A549 (cell line): ENCODE results near the gene OR13C9. TPM values are rescaled to one million over a fixed set of nuclear protein-coding genes. Genes with fewer than 3 reads are reported as not detected.
"Not testable (repeated sequence)": the region's sequence is repeated elsewhere in the genome, so short reads cannot be mapped to it uniquely, and the experiment has no call there.

Experiments
- ATAC-seq, 2 experiments: fragments of 200-7000 bp in 1 of 2; fragments of >200 bp in 1 of 2; cut with Nextera tagmentation in 1 of 2; cut with Tn5 transposase in 1 of 2; 3 replicates each; pipeline versions ENCODE4 v1.8.0 to v1.9.1; 2018 to 2020; ENCODE audit warnings: mild to moderate bottlenecking in 1 of 2, moderate library complexity in 1 of 2
- CTCF ChIA-PET: fragments of 300-600 bp; sonication (Branson Sonifier 250); formaldehyde crosslinking; extraction: SDS; loops from one replicate; lab custom pipeline; 2021; ENCODE audit warnings: antibody characterized with exemption, inconsistent platforms; lab: Yijun Ruan, JAX
- POLR2A ChIA-PET: fragments of 350-600 bp; formaldehyde crosslinking; extraction: SDS; loops from one replicate; lab custom pipeline; 2021; ENCODE audit warnings: antibody characterized with exemption, inconsistent platforms; lab: Yijun Ruan, JAX
- DNase-seq, 2 experiments: peaks; one replicate each; pipeline versions ENCODE4 v3.0.0 to v3.0.0-alpha.2; 2011 to 2016; ENCODE audit warnings: low read depth in 1 of 2, low spot score in 1 of 2
- FAIRE-seq: peaks from 2 replicates; lab custom pipeline; 2011; peaks lifted over from hg19 to GRCh38; lab: Jason Lieb, UNC
- H3K27ac ChIP-seq, 2 experiments: fragments of >200 bp; sonication (Bioruptor Twin); formaldehyde crosslinking; 3 replicates each; pipeline ENCODE4 v1.5.1; 2016 to 2017
- H3K4me1 ChIP-seq: fragments of >200 bp; sonication (Bioruptor Twin); formaldehyde crosslinking; 3 replicates; pipeline ENCODE4 v1.6.1; 2016
- H3K4me2 ChIP-seq: fragments of >200 bp; sonication (Bioruptor Twin); formaldehyde crosslinking; 3 replicates; pipeline ENCODE4 v1.6.1; 2016
- H3K4me3 ChIP-seq: fragments of >200 bp; sonication (Bioruptor Twin); formaldehyde crosslinking; 3 replicates; pipeline ENCODE4 v1.5.1; 2016
- H3K9me3 ChIP-seq: fragments of >200 bp; sonication (Bioruptor Twin); formaldehyde crosslinking; 3 replicates; pipeline ENCODE4 v1.6.1; 2016
- EHF ChIP-seq: fragments of 250-450 bp; sonication (Bioruptor Pico); IDR thresholded peaks from 2 replicates; pipeline ENCODE4 v1.5.0; 2020; ENCODE audit warnings: mild to moderate bottlenecking
- GATA3 ChIP-seq: IDR thresholded peaks from 2 replicates; pipeline ENCODE4 v1.6.1; 2012; ENCODE audit warnings: borderline replicate concordance
- HOXA7 ChIP-seq: fragments of 250-450 bp; sonication (Bioruptor Pico); IDR thresholded peaks from 2 replicates; pipeline ENCODE4 v1.5.0; 2020; ENCODE audit warnings: mild to moderate bottlenecking, moderate library complexity
- HOXB5 ChIP-seq: fragments of 250-450 bp; sonication (Bioruptor Pico); IDR thresholded peaks from 2 replicates; pipeline ENCODE4 v1.5.0; 2020; ENCODE audit warnings: mild to moderate bottlenecking, moderate library complexity
- JUN ChIP-seq, 2 experiments: fragments of >200 bp; sonication (Bioruptor Twin); formaldehyde crosslinking; IDR thresholded peaks; 2 replicates in 1 of 2; 3 replicates in 1 of 2; pipeline ENCODE4 v1.6.1; 2016 to 2017
- KDM1A ChIP-seq: fragments of 200-600 bp; sonication (generic); IDR thresholded peaks from 2 replicates; pipeline ENCODE4 v1.6.1; 2016; ENCODE audit warnings: low read depth, mild to moderate bottlenecking
- PHF8 ChIP-seq: fragments of 200-600 bp; sonication (generic); IDR thresholded peaks from 2 replicates; pipeline ENCODE4 v1.6.1; 2016; ENCODE audit warnings: low read depth, mild to moderate bottlenecking, antibody characterized with exemption, moderate library complexity, borderline replicate concordance
- RARB ChIP-seq: fragments of 250-450 bp; sonication (Bioruptor Pico); IDR thresholded peaks from 2 replicates; pipeline ENCODE4 v1.8.0; 2021; ENCODE audit warnings: mild to moderate bottlenecking, moderate library complexity
- RFX5 ChIP-seq: fragments of 450-650 bp; IDR thresholded peaks from 2 replicates; pipeline ENCODE4 v1.7.1; 2014; ENCODE audit warnings: antibody characterized with exemption, mild to moderate bottlenecking, moderate library complexity
- RNF2 ChIP-seq: fragments of 200-600 bp; sonication (generic); IDR thresholded peaks from 2 replicates; pipeline ENCODE4 v1.6.1; 2016; ENCODE audit warnings: low read depth, mild to moderate bottlenecking, antibody characterized with exemption, moderate library complexity, borderline replicate concordance
- SREBF2 ChIP-seq: fragments of 450-650 bp; IDR thresholded peaks from 2 replicates; pipeline ENCODE4 v1.6.1; 2014; ENCODE audit warnings: mild to moderate bottlenecking, moderate library complexity
- TP53 ChIP-seq: fragments of 250-450 bp; sonication (Bioruptor Pico); IDR thresholded peaks from 2 replicates; pipeline ENCODE4 v1.5.0; 2021; ENCODE audit warnings: mild to moderate bottlenecking, moderate library complexity
- WGBS: methylation state at CpG from one replicate; pipeline ENCODE4 v1.1.6; 2017; ENCODE audit errors: missing lambda C conversion rate; 5-methylcytosine and 5-hydroxymethylcytosine counted together
- polyA plus RNA-seq, 4 experiments: library from polyadenylated mRNA; depleted of rRNA in 3 of 4; stranded (reverse); fragments of >200 nt; fragmentation: RNase III in 1 of 4; extraction: RNeasy Plus Mini Kit Qiagen cat#74134 plus additional on column Dnase treatment in 1 of 4; gene quantifications; 2 replicates in 3 of 4; 3 replicates in 1 of 4; pipeline ENCODE4 v1.2.3, GENCODE V29; 2011 to 2017
- TF ChIP-seq, protein P1 (sequence below): fragments of 150-350 bp; IDR thresholded peaks from 2 replicates; pipeline ENCODE4 v1.6.1; 2014; ENCODE audit warnings: low read depth, mild to moderate bottlenecking, low read length
- TF ChIP-seq, protein P2 (sequence below): IDR thresholded peaks from 2 replicates; pipeline ENCODE4 v1.6.1; 2012; ENCODE audit warnings: low read depth, borderline replicate concordance
- TF ChIP-seq, protein P3 (sequence below): fragments of 250-450 bp; sonication (Bioruptor Pico); IDR thresholded peaks from 2 replicates; pipeline ENCODE4 v1.5.0; 2020; ENCODE audit warnings: low read depth, mild to moderate bottlenecking, moderate library complexity
- TF ChIP-seq, protein P4 (sequence below): IDR thresholded peaks from 2 replicates; pipeline ENCODE4 v1.6.1; 2012

The OR13C9 gene
- polyA plus RNA-seq, 2 of the 4 experiments (the other 2 are of a cell fraction): not detected

GRCh38 chr9:104606152-104606551 is 11.9 kb downstream of the OR13C9 start (continued):
- TF ChIP-seq GATA3: no peak
- TF ChIP-seq PHF8: no peak
- TF ChIP-seq EHF (CRISPR knock-in tag): no peak
- no peak for TF ChIP-seq TP53 (CRISPR knock-in tag)
- TF ChIP-seq, protein P1, sequence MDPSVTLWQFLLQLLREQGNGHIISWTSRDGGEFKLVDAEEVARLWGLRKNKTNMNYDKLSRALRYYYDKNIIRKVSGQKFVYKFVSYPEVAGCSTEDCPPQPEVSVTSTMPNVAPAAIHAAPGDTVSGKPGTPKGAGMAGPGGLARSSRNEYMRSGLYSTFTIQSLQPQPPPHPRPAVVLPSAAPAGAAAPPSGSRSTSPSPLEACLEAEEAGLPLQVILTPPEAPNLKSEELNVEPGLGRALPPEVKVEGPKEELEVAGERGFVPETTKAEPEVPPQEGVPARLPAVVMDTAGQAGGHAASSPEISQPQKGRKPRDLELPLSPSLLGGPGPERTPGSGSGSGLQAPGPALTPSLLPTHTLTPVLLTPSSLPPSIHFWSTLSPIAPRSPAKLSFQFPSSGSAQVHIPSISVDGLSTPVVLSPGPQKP: no peak
- no peak for TF ChIP-seq HOXA7 (CRISPR knock-in tag)
- no peak for TF ChIP-seq SREBF2

DNA sequence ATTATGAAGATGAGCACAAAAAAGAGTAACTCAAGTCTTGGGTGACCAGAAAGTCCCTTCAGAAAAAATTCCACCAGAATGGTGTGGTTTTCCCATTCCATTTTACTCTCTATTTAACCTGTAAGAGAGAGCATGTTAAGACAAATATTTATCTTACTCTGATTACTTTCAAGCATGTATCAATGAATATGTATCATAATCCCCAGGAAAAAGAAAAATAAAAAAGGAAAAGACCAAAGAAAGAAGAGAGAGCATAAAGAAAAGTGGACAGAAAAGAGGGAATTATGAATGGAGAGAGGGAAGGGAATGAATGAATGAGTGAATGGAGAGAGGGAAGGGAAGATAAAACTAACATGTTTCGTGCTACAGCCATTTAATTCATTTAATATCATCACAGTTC is 12.5 kb downstream of the OR13C9 start, which contains the start of gene OR13C2:
TSS of gene OR13C2 (minus strand) at position 101 of the 400 bp plus-strand sequence. CDS start at position 101, 0 bp downstream.
- CTCF ChIA-PET, H3K9me3 ChIP-seq, H3K4me3 ChIP-seq, ATAC-seq, H3K27ac ChIP-seq, DNase-seq, POLR2A ChIA-PET, FAIRE-seq, H3K4me1 ChIP-seq, H3K4me2 ChIP-seq: not testable (repeated sequence)
- 0% methylated on average over 1 of the region's 1 CpG for WGBS

- FAIRE-seq: no peak
- CTCF ChIA-PET: no interaction called here
Observed at GRCh38 chr9:104604801-104605200, 13.2 kb downstream of the OR13C9 start.

GRCh38 chr9:104599313-104599712 is 18.7 kb downstream of the OR13C9 start, which contains the start of gene OR13C5:
Gene OR13C5, minus strand, starts transcription at chr9:104599413. Its CDS starts 0 bp downstream, at chr9:104599413.
- H3K9me3 ChIP-seq, ATAC-seq, DNase-seq, CTCF ChIA-PET, H3K4me2 ChIP-seq, H3K4me3 ChIP-seq, H3K4me1 ChIP-seq, FAIRE-seq, H3K27ac ChIP-seq, POLR2A ChIA-PET: not testable (repeated sequence)

More at GRCh38 chr9:104604801-104605200, 13.2 kb downstream of the OR13C9 start:
- no peak for ATAC-seq
- POLR2A ChIA-PET: no interaction called here
- 25% methylated on average over 3 of the region's 3 CpGs for WGBS
- no peaks in the 10 kb centered on the region for H3K9me3 ChIP-seq
- no peak for DNase-seq
- no peak overlapping the region for H3K4me3 ChIP-seq
- H3K4me1 ChIP-seq: no peaks in the 10 kb centered on the region
- no peak overlapping the region for H3K4me2 ChIP-seq
- TF ChIP-seq RARB (no peak), RFX5 (no peak), HOXA7 (CRISPR knock-in tag) (no peak), JUN (IDR thresholded peaks at IDR 0.05) (no peak), KDM1A (no peak), RNF2 (no peak), HOXB5 (CRISPR knock-in tag) (no peak), GATA3 (no peak)
- TF ChIP-seq, protein P2, sequence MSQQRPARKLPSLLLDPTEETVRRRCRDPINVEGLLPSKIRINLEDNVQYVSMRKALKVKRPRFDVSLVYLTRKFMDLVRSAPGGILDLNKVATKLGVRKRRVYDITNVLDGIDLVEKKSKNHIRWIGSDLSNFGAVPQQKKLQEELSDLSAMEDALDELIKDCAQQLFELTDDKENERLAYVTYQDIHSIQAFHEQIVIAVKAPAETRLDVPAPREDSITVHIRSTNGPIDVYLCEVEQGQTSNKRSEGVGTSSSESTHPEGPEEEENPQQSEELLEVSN: no peak
- TF ChIP-seq, protein P3, sequence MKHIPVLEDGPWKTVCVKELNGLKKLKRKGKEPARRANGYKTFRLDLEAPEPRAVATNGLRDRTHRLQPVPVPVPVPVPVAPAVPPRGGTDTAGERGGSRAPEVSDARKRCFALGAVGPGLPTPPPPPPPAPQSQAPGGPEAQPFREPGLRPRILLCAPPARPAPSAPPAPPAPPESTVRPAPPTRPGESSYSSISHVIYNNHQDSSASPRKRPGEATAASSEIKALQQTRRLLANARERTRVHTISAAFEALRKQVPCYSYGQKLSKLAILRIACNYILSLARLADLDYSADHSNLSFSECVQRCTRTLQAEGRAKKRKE (CRISPR knock-in tag): no peak
- TF ChIP-seq, protein P4, sequence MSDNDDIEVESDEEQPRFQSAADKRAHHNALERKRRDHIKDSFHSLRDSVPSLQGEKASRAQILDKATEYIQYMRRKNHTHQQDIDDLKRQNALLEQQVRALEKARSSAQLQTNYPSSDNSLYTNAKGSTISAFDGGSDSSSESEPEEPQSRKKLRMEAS: no peak
- TF ChIP-seq, all 56 proteins: peak for 0
- no peak overlapping the region for H3K27ac ChIP-seq

DNA sequence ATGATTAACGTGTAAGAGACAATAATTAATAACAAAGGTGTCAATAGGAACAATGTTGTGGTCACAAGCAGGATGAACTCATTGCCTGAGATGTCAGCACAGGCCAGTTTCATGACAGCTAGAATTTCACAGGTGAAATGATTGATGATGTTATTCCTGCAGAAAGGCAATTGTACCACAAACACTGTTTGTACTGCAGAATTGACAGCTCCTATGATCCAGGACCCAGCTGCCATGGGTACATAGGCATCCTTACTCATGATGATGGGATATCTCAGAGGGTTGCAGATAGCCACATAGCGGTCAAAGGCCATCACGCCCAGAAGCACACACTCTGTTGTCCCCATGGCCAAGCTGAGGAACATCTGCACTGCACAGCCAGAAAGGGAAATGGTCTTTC is 19.3 kb downstream of the OR13C9 start:
- H3K4me3 ChIP-seq, H3K9me3 ChIP-seq, FAIRE-seq, H3K4me2 ChIP-seq, H3K27ac ChIP-seq, H3K4me1 ChIP-seq, POLR2A ChIA-PET, DNase-seq, ATAC-seq, CTCF ChIA-PET: not testable (repeated sequence)
- 0% methylated on average over 1 of the region's 3 CpGs for WGBS
